ENCODE data around the gene TAS2R40.

DNA sequence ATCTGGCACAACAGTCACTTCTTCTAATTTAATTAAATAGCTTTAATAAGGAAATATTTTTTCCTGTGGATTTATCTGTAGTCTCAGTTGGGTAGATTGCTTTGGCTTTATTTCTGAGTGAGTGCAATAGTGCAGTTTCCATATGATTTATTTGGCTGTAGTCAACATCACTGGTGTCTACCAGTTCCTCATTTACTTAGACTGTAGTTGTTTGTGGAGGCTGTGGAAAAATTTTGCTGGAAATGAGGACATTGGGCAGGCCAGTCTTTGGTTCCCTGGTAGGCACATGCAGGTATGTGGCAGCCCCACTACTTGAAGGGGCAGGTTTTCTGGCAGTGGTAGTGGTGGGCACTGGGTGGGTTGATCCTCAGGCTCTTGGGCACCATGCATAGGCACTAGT, 15.5 kb downstream of the TAS2R40 start:
- TF ChIP-seq POLR2A (IDR thresholded peaks at IDR 0.05; ENCODE audit: low read length): no peak
- no peak for TF ChIP-seq GATA1 (IDR thresholded peaks at IDR 0.05; ENCODE audit: low read depth, low read length)
